CD4-positive, alpha-beta T cell (primary cell): ENCODE results near the gene SNRNP25. TPM values are rescaled to one million over a fixed set of nuclear protein-coding genes. Genes with fewer than 3 reads are reported as not detected.

Source experiments
- ATAC-seq: fragments of 200-7000 bp; cut with Tn5 transposase; one replicate; pipeline ENCODE4 v1.10.0; 2022; ENCODE audit warnings: mild to moderate bottlenecking; ENCODE audit not compliant: poor library complexity
- CTCF ChIA-PET: fragments of 350-600 bp; sonication (Branson Sonifier 250); formaldehyde crosslinking; loops from one replicate; lab custom pipeline; 2021; ENCODE audit warnings: antibody characterized with exemption, inconsistent platforms; lab: Charles Lee
- POLR2A ChIA-PET: fragments of 350-600 bp; sonication (Branson Sonifier 250); formaldehyde crosslinking; loops from one replicate; lab custom pipeline; 2021; ENCODE audit warnings: antibody characterized with exemption, inconsistent platforms; lab: Charles Lee
- DNase-seq, 14 experiments: peaks; one replicate each; pipeline ENCODE4 v3.0.0-alpha.2; 2013 to 2020; ENCODE audit warnings: mixed read lengths in 2 of 14
- H3K27ac ChIP-seq, 2 donors: one replicate each; pipeline versions ENCODE4 v1.5.1 to v1.7.0; 2013; ENCODE audit warnings: low read length in 2 of 2, low read depth in 1 of 2, mild to moderate bottlenecking in 1 of 2
- H3K27me3 ChIP-seq, 2 experiments: 1 replicate in 1 of 2; 2 replicates in 1 of 2; pipeline versions ENCODE4 v1.6.1 to v1.7.0; 2013; ENCODE audit warnings: low read length in 2 of 2, control low read depth in 1 of 2, mild to moderate bottlenecking in 1 of 2, moderate library complexity in 1 of 2; ENCODE audit not compliant: insufficient read depth in 2 of 2, control insufficient read depth in 1 of 2
- H3K36me3 ChIP-seq: one replicate; pipeline ENCODE4 v1.6.1; 2013; ENCODE audit warnings: low read length, control low read depth; ENCODE audit not compliant: insufficient read depth
- H3K4me1 ChIP-seq: one replicate; pipeline ENCODE4 v1.6.1; 2013; ENCODE audit warnings: low read length, control low read depth; ENCODE audit not compliant: insufficient read depth
- H3K4me3 ChIP-seq: one replicate; pipeline ENCODE4 v1.5.1; 2013; ENCODE audit warnings: mild to moderate bottlenecking, low read length, moderate library complexity
- H3K9me3 ChIP-seq, 2 experiments: 1 replicate in 1 of 2; 2 replicates in 1 of 2; pipeline versions ENCODE4 v1.6.1 to v1.7.0; 2013; ENCODE audit warnings: low read length in 2 of 2, mild to moderate bottlenecking in 2 of 2, control low read depth in 1 of 2, moderate library complexity in 1 of 2; ENCODE audit not compliant: control insufficient read depth in 1 of 2, insufficient read depth in 1 of 2
- H3K27ac Mint-ChIP-seq: one replicate; pipeline ENCODE4 v1.8.0; 2020; ENCODE audit warnings: mixed read lengths
- H3K27me3 Mint-ChIP-seq: one replicate; pipeline ENCODE4 v1.8.0; 2021; ENCODE audit warnings: mixed read lengths
- H3K36me3 Mint-ChIP-seq: one replicate; pipeline ENCODE4 v1.8.0; 2021; ENCODE audit warnings: low read depth, mixed read lengths
- H3K4me1 Mint-ChIP-seq: one replicate; pipeline ENCODE4 v1.8.0; 2021; ENCODE audit warnings: low read depth, mixed read lengths
- H3K4me3 Mint-ChIP-seq: one replicate; pipeline ENCODE4 v1.8.0; 2020; ENCODE audit warnings: mild to moderate bottlenecking, mixed read lengths
- H3K9me3 Mint-ChIP-seq: one replicate; pipeline ENCODE4 v1.8.0; 2020; ENCODE audit warnings: mixed read lengths
- intact Hi-C, 2 experiments: fragments of 100-400 bp; cut with DNase I in 1 of 2; cut with micrococcal nuclease in 1 of 2; formaldehyde crosslinking; loops; one replicate each; pipeline versions ENCODE4 v1.15.1 to v1.9.0; 2023 to 2025; cut with DNase I, micrococcal nuclease
- total RNA-seq, 174 experiments: library from RNA in 2 of 174; stranded (reverse) in 2 of 174; gene quantifications; one replicate each; pipeline ENCODE4 v1.2.3 and lab custom pipeline; 2021 to 2026
- TF ChIP-seq, protein P1 (sequence below): fragments of 200-600 bp; IDR thresholded peaks from one replicate; pipeline ENCODE4 v1.8.0; 2022; ENCODE audit warnings: antibody characterized with exemption, mild to moderate bottlenecking

SNRNP25 gene
- total RNA-seq, 2 experiments from 2014 or later, result 4.8 to 5.1 TPM

DNA sequence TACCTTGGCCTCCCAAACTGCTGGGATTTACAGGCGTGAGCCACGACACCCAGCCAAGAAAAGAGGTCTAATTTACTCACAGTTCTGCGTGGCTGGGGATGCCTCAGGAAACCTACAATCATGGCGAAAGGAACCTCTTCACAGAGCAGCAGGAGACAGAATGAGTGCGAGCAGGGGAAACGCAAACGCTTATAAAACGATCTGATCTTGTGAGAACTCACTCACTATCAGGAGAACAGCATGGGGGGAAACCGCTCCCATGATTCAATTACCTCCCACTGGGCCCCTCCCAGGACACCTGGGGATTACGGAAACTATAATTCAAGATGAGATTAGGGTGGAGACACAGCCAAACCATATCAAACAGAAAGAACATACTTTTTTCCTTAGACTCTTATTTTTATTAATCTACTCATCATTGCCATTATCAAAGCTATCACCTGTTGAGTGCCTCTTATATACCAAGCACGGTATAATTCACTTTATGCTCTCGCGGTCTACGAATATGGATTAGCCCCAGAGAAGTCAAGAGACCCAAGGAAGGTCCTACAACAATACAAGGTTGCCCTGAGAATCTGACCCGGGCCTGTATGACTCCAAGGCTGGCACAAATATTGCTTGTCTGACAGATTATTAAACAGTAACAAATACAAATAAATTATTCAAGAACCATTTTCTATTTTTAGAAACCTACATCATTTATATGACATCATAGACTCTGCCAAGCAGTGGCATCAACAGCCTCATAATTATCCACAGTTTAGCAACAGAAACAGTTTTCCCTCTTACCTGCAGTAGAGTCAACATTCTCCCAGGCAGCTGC, 2.6 kb upstream of the SNRNP25 start:
- ChIA-PET POLR2A (interaction anchor here (0.5 kb wide), 1 partner anchor 1914 kb away, joined by 3 read pairs; the partner anchor contains the start of gene RPS2), CTCF (no interaction called here)
- H3K36me3 ChIP-seq, result peaks cover 27% of the 10 kb centered on the region
- no peak for DNase-seq
- no peaks in the 10 kb centered on the region for H3K27me3 ChIP-seq
- TF ChIP-seq, protein P1, sequence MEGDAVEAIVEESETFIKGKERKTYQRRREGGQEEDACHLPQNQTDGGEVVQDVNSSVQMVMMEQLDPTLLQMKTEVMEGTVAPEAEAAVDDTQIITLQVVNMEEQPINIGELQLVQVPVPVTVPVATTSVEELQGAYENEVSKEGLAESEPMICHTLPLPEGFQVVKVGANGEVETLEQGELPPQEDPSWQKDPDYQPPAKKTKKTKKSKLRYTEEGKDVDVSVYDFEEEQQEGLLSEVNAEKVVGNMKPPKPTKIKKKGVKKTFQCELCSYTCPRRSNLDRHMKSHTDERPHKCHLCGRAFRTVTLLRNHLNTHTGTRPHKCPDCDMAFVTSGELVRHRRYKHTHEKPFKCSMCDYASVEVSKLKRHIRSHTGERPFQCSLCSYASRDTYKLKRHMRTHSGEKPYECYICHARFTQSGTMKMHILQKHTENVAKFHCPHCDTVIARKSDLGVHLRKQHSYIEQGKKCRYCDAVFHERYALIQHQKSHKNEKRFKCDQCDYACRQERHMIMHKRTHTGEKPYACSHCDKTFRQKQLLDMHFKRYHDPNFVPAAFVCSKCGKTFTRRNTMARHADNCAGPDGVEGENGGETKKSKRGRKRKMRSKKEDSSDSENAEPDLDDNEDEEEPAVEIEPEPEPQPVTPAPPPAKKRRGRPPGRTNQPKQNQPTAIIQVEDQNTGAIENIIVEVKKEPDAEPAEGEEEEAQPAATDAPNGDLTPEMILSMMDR, result no peak
- peaks cover 32% of the 10 kb centered on the region for H3K4me1 Mint-ChIP-seq
- H3K9me3 Mint-ChIP-seq, result no peaks in the 10 kb centered on the region
- intact Hi-C loops, result no loop called here
- no peak overlapping the region for H3K4me3 ChIP-seq
- H3K36me3 Mint-ChIP-seq, result peaks cover 55% of the 10 kb centered on the region
- no peak overlapping the region for H3K27ac Mint-ChIP-seq
- H3K4me3 Mint-ChIP-seq, result peak overlapping the region; percentile 66
- no peak for ATAC-seq
- H3K27ac ChIP-seq, result no peak overlapping the region
- peaks cover 33% of the 10 kb centered on the region for H3K4me1 ChIP-seq
- H3K9me3 ChIP-seq, result no peaks in the 10 kb centered on the region
- no peaks in the 10 kb centered on the region for H3K27me3 Mint-ChIP-seq

DNA sequence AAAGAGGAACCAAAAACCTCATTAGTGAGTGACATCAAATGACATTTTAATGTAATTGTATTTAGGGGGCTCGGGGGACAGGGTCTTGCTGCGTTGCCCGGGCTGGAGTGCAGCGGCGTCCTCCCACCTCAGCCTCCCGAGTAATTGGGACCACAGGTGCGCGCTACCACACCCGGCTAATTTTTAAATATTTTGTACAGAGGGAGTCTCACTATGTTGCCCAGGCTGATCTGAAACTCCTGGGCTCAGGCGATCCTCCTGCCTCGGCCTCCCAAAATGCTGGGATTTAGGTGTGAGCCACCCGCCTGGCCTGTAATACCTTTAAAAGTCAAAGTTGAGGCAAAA, 581 bp downstream of the SNRNP25 start:
- Histone ChIP-seq H3K4me3 (peak overlapping the region; percentile 86), H3K9me3 (no peaks in the 10 kb centered on the region), H3K4me1 (peaks cover 33% of the 10 kb centered on the region), H3K27ac (no peak overlapping the region), H3K27me3 (no peaks in the 10 kb centered on the region), H3K36me3 (peaks cover 29% of the 10 kb centered on the region)
- TF ChIP-seq, protein P1, result no peak
- Mint-ChIP-seq H3K36me3 (peaks cover 29% of the 10 kb centered on the region), H3K4me1 (peaks cover 32% of the 10 kb centered on the region), H3K27me3 (no peaks in the 10 kb centered on the region), H3K9me3 (no peaks in the 10 kb centered on the region), H3K4me3 (peak overlapping the region; percentile 94), H3K27ac (no peak overlapping the region)
- ATAC-seq, result no peak
- no peak for DNase-seq
- ChIA-PET POLR2A (no interaction called here), CTCF (interaction anchor here (2.2 kb wide), 1 partner anchor 42 kb away, joined by 21 read pairs; no protein-coding TSS in a partner anchor)
- intact Hi-C loops, result loop anchor here in 1 of 2 experiments (2.0 kb wide), 1 partner anchor 25 kb away; the partner anchor contains the start of gene MPG

DNA sequence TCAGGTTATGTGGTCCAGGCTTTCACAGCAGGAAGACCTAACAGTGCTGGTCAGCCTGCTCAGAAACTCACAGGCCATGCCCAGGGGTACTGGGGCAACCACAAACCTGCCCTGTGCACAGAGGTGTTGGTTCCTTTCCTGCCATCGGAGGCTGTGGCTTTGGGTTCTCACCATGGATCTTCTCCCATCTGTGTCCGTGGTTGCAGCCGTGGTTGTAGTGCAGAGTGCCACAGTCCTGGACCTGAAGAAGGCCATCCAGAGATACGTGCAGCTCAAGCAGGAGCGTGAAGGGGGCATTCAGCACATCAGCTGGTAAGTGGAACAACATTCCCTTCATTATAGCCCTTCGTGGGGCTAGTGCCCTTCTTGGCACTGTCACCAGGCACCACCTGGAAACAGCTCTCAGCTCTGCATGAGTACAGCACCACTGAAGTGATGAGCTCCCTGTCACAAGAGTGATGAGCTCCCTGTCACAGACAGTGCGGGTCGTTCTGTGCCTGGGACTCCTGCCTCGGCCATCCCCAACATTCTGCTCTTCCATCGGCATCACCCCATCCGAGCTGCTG, 2.0 kb downstream of the SNRNP25 start:
- Histone ChIP-seq H3K27ac (no peak overlapping the region), H3K36me3 (peaks cover 23% of the 10 kb centered on the region), H3K9me3 (no peaks in the 10 kb centered on the region), H3K27me3 (no peaks in the 10 kb centered on the region), H3K4me1 (peaks cover 31% of the 10 kb centered on the region), H3K4me3 (no peak overlapping the region)
- H3K36me3 Mint-ChIP-seq, result peaks cover 20% of the 10 kb centered on the region
- no peaks in the 10 kb centered on the region for H3K27me3 Mint-ChIP-seq
- TF ChIP-seq, protein P1, result no peak
- DNase-seq (no peak), ATAC-seq (no peak)
- ChIA-PET POLR2A (no interaction called here), CTCF (no interaction called here)
- no peaks in the 10 kb centered on the region for H3K9me3 Mint-ChIP-seq
- intact Hi-C loops, result loop anchor here in 1 of 2 experiments (2.0 kb wide), 1 partner anchor 23 kb away; the partner anchor contains the start of gene MPG
- H3K27ac Mint-ChIP-seq, result no peak overlapping the region
- H3K4me1 Mint-ChIP-seq, result peaks cover 30% of the 10 kb centered on the region
- H3K4me3 Mint-ChIP-seq, result peak overlapping the region; percentile 69
